ENCODE data around the gene ORC1.

ORC1 gene
- total RNA-seq = 4.8 to 5.6 reads per million in 2 donors

- peak; percentile 92 to 99 (median 95) for DNase-seq
These were observed at the start of gene ORC1, which contains the start of gene PRPF38A for GRCh38 chr1:52404116-52404974. TSS of gene ORC1 (minus strand) at chr1:52404423. CDS start at chr1:52402223, 2,200 bp downstream. TSS of gene PRPF38A (plus strand) at chr1:52404602. CDS start at chr1:52404750, 148 bp downstream.

GRCh38 chr1:52444463-52444862 lies 40.2 kb upstream of the ORC1 start:
- DNase-seq = no peak

- no peak for DNase-seq
These were observed 35.8 kb upstream of the ORC1 start for GRCh38 chr1:52439976-52440375.

- DNase-seq = no peak
These were observed 32.6 kb upstream of the ORC1 start for GRCh38 chr1:52436817-52437216.

GRCh38 chr1:52435650-52436049 lies 31.4 kb upstream of the ORC1 start:
- no peak for DNase-seq

- DNase-seq = no peak
These were observed 31.0 kb upstream of the ORC1 start for GRCh38 chr1:52435211-52435610.

GRCh38 chr1:52432807-52433206 lies 28.6 kb upstream of the ORC1 start:
- DNase-seq = no peak

GRCh38 chr1:52427152-52427551 lies 22.9 kb upstream of the ORC1 start:
- no peak for DNase-seq

GRCh38 chr1:52426371-52426770 lies 22.1 kb upstream of the ORC1 start:
- no peak for DNase-seq

GRCh38 chr1:52424813-52425212 lies 20.6 kb upstream of the ORC1 start:
- DNase-seq = peak in 1 of 5 experiments; percentile 30

GRCh38 chr1:52424231-52424636 lies 20.0 kb upstream of the ORC1 start:
- peak in 3 of 5 experiments; percentile 12 to 91 (median 67) for DNase-seq

GRCh38 chr1:52423771-52424170 lies 19.5 kb upstream of the ORC1 start:
- DNase-seq = peak; percentile 27 to 95 (median 64)

- no peak for DNase-seq
These were observed 18.8 kb upstream of the ORC1 start for GRCh38 chr1:52423055-52423454.

- DNase-seq = no peak
These were observed 16.5 kb upstream of the ORC1 start for GRCh38 chr1:52420713-52421112.

GRCh38 chr1:52416811-52417210 lies 12.6 kb upstream of the ORC1 start:
- no peak for DNase-seq

GRCh38 chr1:52414942-52415341 lies 10.7 kb upstream of the ORC1 start:
- no peak for DNase-seq

GRCh38 chr1:52413410-52413989 lies 9.3 kb upstream of the ORC1 start:
- no peak for DNase-seq

GRCh38 chr1:52404975-52405338 lies 734 bp upstream of the ORC1 start:
- DNase-seq = no peak

- DNase-seq = peak in 4 of 5 experiments; percentile 26 to 93 (median 42)
These were observed 582 bp downstream of the ORC1 start for GRCh38 chr1:52403566-52404115.

GRCh38 chr1:52402860-52403240 lies 1.4 kb downstream of the ORC1 start:
- no peak for DNase-seq

GRCh38 chr1:52400131-52400530 lies 4.1 kb downstream of the ORC1 start:
- DNase-seq = no peak

- DNase-seq = peak in 1 of 5 experiments; percentile 12
These were observed 4.6 kb downstream of the ORC1 start for GRCh38 chr1:52399629-52400028.

- DNase-seq = no peak
These were observed 11.0 kb downstream of the ORC1 start for GRCh38 chr1:52393174-52393573.

- no peak for DNase-seq
These were observed 17.8 kb downstream of the ORC1 start for GRCh38 chr1:52386458-52386857.

Measured in T-helper 2 cell (primary cell).